Astrocyte (in vitro differentiated cells and primary cell): Measurements from ENCODE around the gene RAET1G. TPM values are rescaled to one million over a fixed set of nuclear protein-coding genes. Genes with fewer than 3 reads are reported as not detected.
"Not testable (repeated sequence)": the region's sequence is repeated elsewhere in the genome, so short reads cannot be mapped to it uniquely, and the experiment has no call there.

Experiments used
- DNase-seq: peaks from one replicate; pipeline ENCODE4 v3.0.0-alpha.2; 2010; ENCODE audit warnings: low read depth
- FAIRE-seq: peaks from 2 replicates; lab custom pipeline; 2011; peaks lifted over from hg19 to GRCh38; lab: Jason Lieb, UNC
- H2AFZ ChIP-seq: 2 replicates; pipeline ENCODE4 v1.6.0; 2012; ENCODE audit warnings: low read depth, low read length, inconsistent platforms
- H3K27ac ChIP-seq: 2 replicates; pipeline ENCODE4 v1.5.1; 2011; ENCODE audit warnings: low read depth, low read length, inconsistent platforms
- H3K27me3 ChIP-seq: 2 replicates; pipeline ENCODE4 v1.6.0; 2011; ENCODE audit warnings: low read length, inconsistent platforms; ENCODE audit not compliant: insufficient read depth
- H3K36me3 ChIP-seq: 2 replicates; pipeline ENCODE4 v1.5.1; 2011; ENCODE audit warnings: low read length, inconsistent platforms; ENCODE audit not compliant: insufficient read depth
- H3K4me1 ChIP-seq: 2 replicates; pipeline ENCODE4 v1.5.1; 2011; ENCODE audit warnings: low read length, inconsistent platforms; ENCODE audit not compliant: insufficient read depth
- H3K4me2 ChIP-seq: 2 replicates; pipeline ENCODE4 v1.6.0; 2012; ENCODE audit warnings: low read length, inconsistent platforms
- H3K4me3 ChIP-seq: 2 replicates; pipeline ENCODE4 v1.5.1; 2011; ENCODE audit warnings: low read depth, mild to moderate bottlenecking, low read length, inconsistent platforms; ENCODE audit not compliant: insufficient read depth
- H3K79me2 ChIP-seq: 2 replicates; pipeline ENCODE4 v1.6.0; 2012; ENCODE audit warnings: mild to moderate bottlenecking, low read length, inconsistent platforms; ENCODE audit not compliant: insufficient read depth
- H3K9ac ChIP-seq: 2 replicates; pipeline ENCODE4 v1.6.0; 2012; ENCODE audit warnings: mild to moderate bottlenecking, low read length, inconsistent platforms
- H3K9me3 ChIP-seq: 2 replicates; pipeline ENCODE4 v1.5.1; 2012; ENCODE audit warnings: low read depth, mild to moderate bottlenecking, low read length, inconsistent platforms; ENCODE audit not compliant: insufficient read depth
- H4K20me1 ChIP-seq: 2 replicates; pipeline ENCODE4 v1.6.0; 2012; ENCODE audit warnings: low read length, inconsistent platforms; ENCODE audit not compliant: insufficient read depth
- H3K27ac Mint-ChIP-seq: one replicate; pipeline ENCODE4 v1.8.0; 2021; ENCODE audit warnings: mild to moderate bottlenecking, mixed read lengths; ENCODE audit not compliant: unreplicated experiment
- H3K27me3 Mint-ChIP-seq: one replicate; pipeline ENCODE4 v1.8.0; 2021; ENCODE audit warnings: low read depth, mixed read lengths; ENCODE audit not compliant: unreplicated experiment
- H3K36me3 Mint-ChIP-seq: one replicate; pipeline ENCODE4 v1.8.0; 2021; ENCODE audit warnings: low read depth, mixed read lengths; ENCODE audit not compliant: unreplicated experiment
- H3K4me1 Mint-ChIP-seq: one replicate; pipeline ENCODE4 v1.8.0; 2021; ENCODE audit warnings: low read depth, mixed read lengths; ENCODE audit not compliant: unreplicated experiment
- H3K4me3 Mint-ChIP-seq: one replicate; pipeline ENCODE4 v1.8.0; 2021; ENCODE audit warnings: mild to moderate bottlenecking, moderate library complexity, mixed read lengths; ENCODE audit not compliant: unreplicated experiment
- H3K9me3 Mint-ChIP-seq: one replicate; pipeline ENCODE4 v1.8.0; 2021; ENCODE audit warnings: mild to moderate bottlenecking, mixed read lengths; ENCODE audit not compliant: unreplicated experiment
- EZH2 ChIP-seq: IDR thresholded peaks from 2 replicates; pipeline ENCODE4 v1.6.1; 2012; ENCODE audit warnings: mild to moderate bottlenecking, low read length, inconsistent platforms; ENCODE audit not compliant: insufficient read depth
- total RNA-seq: library from RNA; stranded (reverse); gene quantifications from 2 replicates; pipeline ENCODE4 v1.2.1, GENCODE V29; 2021
- TF ChIP-seq, protein P1 (sequence below): IDR thresholded peaks from 2 replicates; pipeline ENCODE4 v1.5.1; 2011; ENCODE audit warnings: low read depth, mild to moderate bottlenecking, inconsistent platforms, low read length, moderate library complexity; ENCODE audit not compliant: insufficient read depth

RAET1G gene
- total RNA-seq, 1 donor from 2014 or later, result not detected

DNA sequence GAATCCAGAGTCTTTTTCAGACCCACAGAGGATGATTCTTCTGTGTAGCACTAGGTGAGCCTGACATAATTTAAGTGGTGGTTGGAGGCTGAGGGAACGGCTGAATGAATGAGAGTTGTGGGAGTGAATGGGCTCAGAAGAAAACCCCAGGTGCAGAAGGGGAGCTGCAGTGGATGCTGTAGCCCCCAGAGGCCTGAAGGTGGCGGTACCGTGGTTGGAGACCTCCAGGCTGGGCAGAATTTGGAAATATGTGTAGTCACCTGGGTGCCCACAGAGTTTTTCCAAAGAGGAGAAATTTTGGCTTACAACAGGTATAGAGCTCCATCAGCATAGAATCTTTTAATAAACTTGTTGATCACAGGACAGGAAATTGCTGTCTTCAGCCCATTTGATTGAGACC, 6.5 kb upstream of the RAET1G start:
- H3K79me2 ChIP-seq, result no peaks in the 10 kb centered on the region
- TF ChIP-seq, protein P1, sequence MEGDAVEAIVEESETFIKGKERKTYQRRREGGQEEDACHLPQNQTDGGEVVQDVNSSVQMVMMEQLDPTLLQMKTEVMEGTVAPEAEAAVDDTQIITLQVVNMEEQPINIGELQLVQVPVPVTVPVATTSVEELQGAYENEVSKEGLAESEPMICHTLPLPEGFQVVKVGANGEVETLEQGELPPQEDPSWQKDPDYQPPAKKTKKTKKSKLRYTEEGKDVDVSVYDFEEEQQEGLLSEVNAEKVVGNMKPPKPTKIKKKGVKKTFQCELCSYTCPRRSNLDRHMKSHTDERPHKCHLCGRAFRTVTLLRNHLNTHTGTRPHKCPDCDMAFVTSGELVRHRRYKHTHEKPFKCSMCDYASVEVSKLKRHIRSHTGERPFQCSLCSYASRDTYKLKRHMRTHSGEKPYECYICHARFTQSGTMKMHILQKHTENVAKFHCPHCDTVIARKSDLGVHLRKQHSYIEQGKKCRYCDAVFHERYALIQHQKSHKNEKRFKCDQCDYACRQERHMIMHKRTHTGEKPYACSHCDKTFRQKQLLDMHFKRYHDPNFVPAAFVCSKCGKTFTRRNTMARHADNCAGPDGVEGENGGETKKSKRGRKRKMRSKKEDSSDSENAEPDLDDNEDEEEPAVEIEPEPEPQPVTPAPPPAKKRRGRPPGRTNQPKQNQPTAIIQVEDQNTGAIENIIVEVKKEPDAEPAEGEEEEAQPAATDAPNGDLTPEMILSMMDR, result peak; percentile 45
- TF ChIP-seq EZH2, result no peak
- no peak overlapping the region for H3K9ac ChIP-seq
- DNase-seq (no peak), FAIRE-seq (no peak)
- no peaks in the 10 kb centered on the region for H3K36me3 Mint-ChIP-seq
- no peak overlapping the region for H2AFZ ChIP-seq
- H3K27ac ChIP-seq, result no peak overlapping the region
- peaks cover 38% of the 10 kb centered on the region for H3K27me3 ChIP-seq
- peaks cover 7% of the 10 kb centered on the region for H3K4me1 ChIP-seq
- H3K4me3 ChIP-seq, result no peak overlapping the region
- H3K27me3 Mint-ChIP-seq, result peaks cover 81% of the 10 kb centered on the region
- H3K9me3 ChIP-seq, result no peaks in the 10 kb centered on the region
- H3K27ac Mint-ChIP-seq, result no peak overlapping the region
- H3K4me1 Mint-ChIP-seq, result no peaks in the 10 kb centered on the region
- H3K4me2 ChIP-seq, result no peak overlapping the region
- peaks cover 9% of the 10 kb centered on the region for H3K9me3 Mint-ChIP-seq
- no peak overlapping the region for H3K4me3 Mint-ChIP-seq
- H4K20me1 ChIP-seq, result no peaks in the 10 kb centered on the region
- H3K36me3 ChIP-seq, result no peaks in the 10 kb centered on the region

- not testable (repeated sequence) for H3K9me3 ChIP-seq, H3K4me3 Mint-ChIP-seq, H4K20me1 ChIP-seq, FAIRE-seq, H3K4me3 ChIP-seq, H3K36me3 ChIP-seq, H3K9ac ChIP-seq, H3K36me3 Mint-ChIP-seq, H3K27ac ChIP-seq, H2AFZ ChIP-seq, DNase-seq, H3K27ac Mint-ChIP-seq, H3K79me2 ChIP-seq, H3K4me1 Mint-ChIP-seq, H3K4me2 ChIP-seq
- peaks cover 12% of the 10 kb centered on the region for H3K4me1 ChIP-seq
- H3K27me3 Mint-ChIP-seq, result peaks cover 85% of the 10 kb centered on the region
- H3K9me3 Mint-ChIP-seq, result peaks cover 18% of the 10 kb centered on the region
- H3K27me3 ChIP-seq, result peaks cover 28% of the 10 kb centered on the region
Measured at GRCh38 chr6:149927025-149927424, 4.1 kb upstream of the RAET1G start.

DNA sequence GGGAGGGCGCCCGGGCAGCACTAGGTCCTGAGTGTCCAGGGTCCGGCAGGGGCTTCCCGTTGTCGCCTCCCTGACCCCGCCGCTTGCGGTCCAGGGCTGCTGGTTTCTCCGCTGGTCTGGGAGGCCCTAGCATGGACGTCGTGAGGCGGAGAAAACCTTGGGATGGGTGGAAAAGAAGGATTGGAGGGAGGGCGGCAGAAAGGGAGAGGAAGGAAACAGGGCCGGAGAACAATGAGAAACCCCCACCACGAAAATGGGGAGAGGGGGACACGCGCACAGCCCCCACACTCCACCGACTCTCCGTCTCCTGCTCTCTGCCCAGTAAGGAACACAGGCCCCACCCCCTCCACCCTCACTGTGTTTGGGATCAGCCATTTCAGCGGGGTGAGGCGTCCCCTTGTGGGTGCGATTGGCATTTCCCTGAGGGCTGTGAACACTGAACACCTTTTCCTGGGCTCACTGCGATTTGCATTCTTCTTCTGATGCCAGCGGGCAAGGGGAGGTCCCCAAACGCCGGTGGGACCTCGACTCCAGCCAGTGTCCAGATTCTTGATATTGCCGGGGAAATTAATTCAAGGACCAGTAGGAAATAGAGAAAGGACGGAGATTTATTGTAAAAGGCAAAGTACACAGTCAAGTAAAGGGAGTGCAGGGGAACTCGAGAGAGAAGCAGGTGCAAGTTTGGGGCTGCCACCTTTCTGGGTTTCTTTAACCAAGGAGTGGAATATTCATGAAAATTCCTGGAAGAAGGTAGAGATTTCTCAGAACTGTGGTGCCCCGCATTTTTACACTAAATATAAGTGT, 3.3 kb upstream of the RAET1G start:
- peaks cover 2% of the 10 kb centered on the region for H3K4me1 Mint-ChIP-seq
- Histone ChIP-seq H3K36me3 (no peaks in the 10 kb centered on the region), H3K27me3 (peaks cover 24% of the 10 kb centered on the region), H4K20me1 (no peaks in the 10 kb centered on the region), H3K27ac (no peak overlapping the region), H3K4me2 (peak overlapping the region; percentile 91), H3K79me2 (no peaks in the 10 kb centered on the region), H3K4me3 (peak overlapping the region; percentile 51), H3K9ac (peak overlapping the region; percentile 72), H2AFZ (peak overlapping the region; percentile 94), H3K4me1 (peaks cover 12% of the 10 kb centered on the region), H3K9me3 (no peaks in the 10 kb centered on the region)
- peak overlapping the region; percentile 79 for H3K4me3 Mint-ChIP-seq
- H3K27ac Mint-ChIP-seq, result no peak overlapping the region
- peaks cover 18% of the 10 kb centered on the region for H3K9me3 Mint-ChIP-seq
- DNase-seq, result peak; percentile 52
- H3K36me3 Mint-ChIP-seq, result no peaks in the 10 kb centered on the region
- no peak for TF ChIP-seq EZH2
- TF ChIP-seq, protein P1, result peak; percentile 81
- FAIRE-seq, result no peak
- peaks cover 86% of the 10 kb centered on the region for H3K27me3 Mint-ChIP-seq
